Sigmoid colon (tissue), 4 donors: ENCODE results near the gene BCL11B.

ENCODE experiments used
- EP300 ChIP-seq, 4 donors: sonication (generic); formaldehyde crosslinking; IDR thresholded peaks; one replicate each; pipeline ENCODE4 v1.6.1; 2017; ENCODE audit warnings: antibody characterized with exemption in 4 of 4
- POLR2AphosphoS5 ChIP-seq, 4 donors: sonication (generic); formaldehyde crosslinking; IDR thresholded peaks; one replicate each; pipeline ENCODE4 v1.6.1; 2017; ENCODE audit warnings: antibody characterized with exemption in 4 of 4
- TF ChIP-seq, protein P1 (sequence below), 4 experiments: fragments of 450-650 bp in 3 of 4; fragments of 200-600 bp in 1 of 4; IDR thresholded peaks; one replicate each; pipeline ENCODE4 v1.5.1; 2016 to 2019; ENCODE audit warnings: antibody characterized with exemption in 4 of 4, mild to moderate bottlenecking in 3 of 4, moderate library complexity in 2 of 4

DNA sequence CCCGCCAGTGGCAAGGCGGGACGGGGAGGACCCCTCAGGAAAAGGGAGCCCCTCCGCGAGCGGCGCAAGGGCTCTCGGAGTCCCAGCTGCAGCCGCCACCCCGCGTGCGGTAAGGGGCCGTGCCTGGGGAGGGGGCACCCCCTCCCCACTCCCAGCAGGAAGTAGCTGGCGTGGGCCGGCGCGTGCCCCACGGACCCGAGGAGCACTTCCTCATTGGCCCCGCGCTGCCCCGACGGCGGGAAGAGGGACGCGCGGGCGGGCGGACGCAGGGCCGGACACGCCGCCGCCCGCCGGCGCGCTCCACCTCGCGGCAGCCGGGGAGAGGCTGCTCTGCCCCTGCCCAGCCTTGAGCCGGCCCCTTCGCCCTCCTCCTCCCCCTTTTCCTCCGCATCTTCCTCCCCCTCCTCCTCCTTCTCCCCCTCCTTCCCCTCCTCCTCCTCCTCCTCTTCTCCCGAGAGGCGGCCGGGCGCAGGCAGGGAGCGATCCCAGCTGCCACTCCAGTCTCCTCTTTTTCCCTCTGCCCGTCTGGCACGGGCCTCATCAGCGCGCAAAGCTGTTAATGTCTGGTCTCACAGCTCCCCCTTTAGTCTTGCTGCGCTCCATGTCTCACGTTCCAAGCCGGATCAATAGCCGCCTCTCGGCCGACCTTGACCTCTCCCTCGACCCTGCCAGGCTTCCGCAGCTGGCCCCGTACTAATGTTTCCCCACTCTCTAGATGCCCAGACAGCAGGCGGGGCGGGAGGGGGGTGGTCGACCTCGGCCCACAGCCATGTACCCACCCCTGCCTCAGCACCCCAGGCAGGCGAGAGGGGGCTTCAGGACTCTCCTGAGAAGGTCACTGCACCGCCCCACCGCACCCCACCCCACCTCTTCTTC, 2.6 kb upstream of the BCL11B start:
- TF ChIP-seq EP300 (IDR thresholded peaks at IDR 0.05) = no peak
- TF ChIP-seq, protein P1, sequence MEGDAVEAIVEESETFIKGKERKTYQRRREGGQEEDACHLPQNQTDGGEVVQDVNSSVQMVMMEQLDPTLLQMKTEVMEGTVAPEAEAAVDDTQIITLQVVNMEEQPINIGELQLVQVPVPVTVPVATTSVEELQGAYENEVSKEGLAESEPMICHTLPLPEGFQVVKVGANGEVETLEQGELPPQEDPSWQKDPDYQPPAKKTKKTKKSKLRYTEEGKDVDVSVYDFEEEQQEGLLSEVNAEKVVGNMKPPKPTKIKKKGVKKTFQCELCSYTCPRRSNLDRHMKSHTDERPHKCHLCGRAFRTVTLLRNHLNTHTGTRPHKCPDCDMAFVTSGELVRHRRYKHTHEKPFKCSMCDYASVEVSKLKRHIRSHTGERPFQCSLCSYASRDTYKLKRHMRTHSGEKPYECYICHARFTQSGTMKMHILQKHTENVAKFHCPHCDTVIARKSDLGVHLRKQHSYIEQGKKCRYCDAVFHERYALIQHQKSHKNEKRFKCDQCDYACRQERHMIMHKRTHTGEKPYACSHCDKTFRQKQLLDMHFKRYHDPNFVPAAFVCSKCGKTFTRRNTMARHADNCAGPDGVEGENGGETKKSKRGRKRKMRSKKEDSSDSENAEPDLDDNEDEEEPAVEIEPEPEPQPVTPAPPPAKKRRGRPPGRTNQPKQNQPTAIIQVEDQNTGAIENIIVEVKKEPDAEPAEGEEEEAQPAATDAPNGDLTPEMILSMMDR (IDR thresholded peaks at IDR 0.05) = no peak
- TF ChIP-seq POLR2AphosphoS5 (IDR thresholded peaks at IDR 0.05) = no peak
